ENCODE results near the gene FCRL3.

GRCh38 chr1:157678721-157679120 lies 21.8 kb downstream of the FCRL3 start:
- TF ChIP-seq SP1 (IDR thresholded peaks at IDR 0.05) (no peak), ARNT (IDR thresholded peaks at IDR 0.05) (no peak), FOXM1 (IDR thresholded peaks at IDR 0.05; ENCODE audit: borderline replicate concordance) (no peak)
